ENCODE data around the gene WDR83. TPM values are rescaled to one million over a fixed set of nuclear protein-coding genes. Genes with fewer than 3 reads are reported as not detected.

WDR83 gene
- total and polyA plus RNA-seq, 2 experiments from 2014 or later, result 9.4 to 13.1 TPM

DNA sequence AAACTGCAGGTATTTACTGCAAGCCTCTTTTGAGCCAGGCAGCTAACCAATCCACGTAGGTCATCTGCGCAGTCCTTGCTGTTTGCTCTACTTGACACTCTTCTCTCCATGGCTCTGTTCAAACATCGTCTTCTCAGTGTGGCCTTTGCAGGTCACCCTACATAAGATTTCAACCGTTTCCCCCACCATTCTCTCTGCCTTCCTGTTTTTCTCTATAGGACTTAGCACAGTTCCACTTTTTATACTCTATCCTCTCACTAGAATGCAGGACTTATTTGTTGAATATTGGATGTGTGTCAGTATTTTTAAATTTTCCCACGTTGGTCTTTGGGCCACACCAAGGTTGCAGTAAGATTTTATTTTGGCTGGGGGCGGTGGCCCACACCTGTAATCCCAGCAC is 31.5 kb downstream of the WDR83 start:
- no peak overlapping the region for H3K27ac ChIP-seq
- peaks cover 7% of the 10 kb centered on the region; the same call in 1 of the 2 replicates for H3K4me1 ChIP-seq (ENCODE audit: insufficient read depth)
- 70 to 72% methylated on average over 6 of the region's 6 CpGs for WGBS, 2 experiments (ENCODE audit: low coverage in 1 of 2, low lambda C conversion rate in 2 of 2, missing lambda C conversion rate in 2 of 2)
- no peak for TF ChIP-seq EZH2 (IDR thresholded peaks at IDR 0.05; ENCODE audit: insufficient read depth, poor library complexity, severe bottlenecking)
- no peak for TF ChIP-seq EZH2phosphoT487 (IDR thresholded peaks at IDR 0.05; ENCODE audit: insufficient read depth, low read depth)
- H3K4me3 ChIP-seq, result no peak overlapping the region
- in situ Hi-C loops (cut with MboI), result no loop called here
- no peak for DNase-seq
- no peaks in the 10 kb centered on the region for H3K27me3 ChIP-seq (replicated peaks; ENCODE audit: insufficient read depth)
- no peaks in the 10 kb centered on the region for H3K9me3 ChIP-seq (ENCODE audit: low read depth)
- H3F3A ChIP-seq (ENCODE audit: insufficient read depth), result peaks cover 24% of the 10 kb centered on the region; the same call in 1 of the 2 replicates
- no peaks in the 10 kb centered on the region for H3K9me2 ChIP-seq (ENCODE audit: insufficient read depth)
- no peak overlapping the region for H2AFZ ChIP-seq
- peaks cover 7% of the 10 kb centered on the region; the same call in 1 of the 2 replicates for H3K36me3 ChIP-seq (ENCODE audit: low read depth)
- no peak overlapping the region for H3K9ac ChIP-seq
- no peaks in the 10 kb centered on the region for H4K20me1 ChIP-seq (ENCODE audit: insufficient read depth)
- H3K4me2 ChIP-seq (ENCODE audit: unreplicated experiment), result no peak overlapping the region
- H3K79me2 ChIP-seq (ENCODE audit: insufficient read depth), result peaks cover 7% of the 10 kb centered on the region

DNA sequence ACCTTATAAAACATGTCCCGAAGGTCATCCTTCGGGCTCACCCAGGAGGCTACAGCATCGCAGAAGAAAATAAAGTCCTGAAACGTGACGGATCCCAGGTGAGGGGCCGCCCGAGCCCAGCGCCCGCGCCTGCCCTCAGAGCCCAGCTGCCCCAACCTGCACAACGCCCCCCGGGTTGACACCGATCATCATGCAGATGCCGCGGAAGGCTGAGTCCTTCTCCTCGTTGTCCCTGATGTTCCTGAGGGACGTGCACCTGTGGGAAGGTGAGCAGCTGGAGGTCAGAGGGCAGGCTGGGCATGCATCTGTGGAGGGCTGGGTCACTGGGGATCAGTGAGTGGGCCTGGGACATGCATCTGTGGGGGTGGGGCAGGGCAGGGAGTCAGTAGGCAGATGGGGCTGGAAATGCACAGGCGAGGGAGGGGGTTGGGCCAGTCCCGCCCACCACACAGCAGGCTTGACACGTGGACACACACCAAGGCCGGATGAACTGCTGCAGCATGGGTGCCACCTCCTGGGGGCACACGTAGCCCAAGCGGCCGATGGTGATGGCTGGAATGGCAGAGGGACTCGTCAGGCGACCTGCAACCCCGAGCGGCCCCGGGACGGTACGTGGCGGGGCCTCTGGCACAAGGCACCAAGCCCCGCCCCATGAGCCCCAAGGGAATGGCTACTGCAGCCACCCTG is 35.1 kb downstream of the WDR83 start:
- no peak overlapping the region for H3K4me3 ChIP-seq
- H3K27me3 ChIP-seq (replicated peaks; ENCODE audit: insufficient read depth), result no peaks in the 10 kb centered on the region
- in situ Hi-C loops (cut with MboI), result no loop called here
- peaks cover 27% of the 10 kb centered on the region; the same call in 1 of the 2 replicates for H3K36me3 ChIP-seq (ENCODE audit: low read depth)
- H3K27ac ChIP-seq, result no peak overlapping the region
- H3K4me1 ChIP-seq (ENCODE audit: insufficient read depth), result no peaks in the 10 kb centered on the region
- TF ChIP-seq EZH2phosphoT487 (IDR thresholded peaks at IDR 0.05; ENCODE audit: insufficient read depth, low read depth) (no peak), EZH2 (IDR thresholded peaks at IDR 0.05; ENCODE audit: insufficient read depth, poor library complexity, severe bottlenecking) (no peak)
- WGBS, 2 experiments (ENCODE audit: low coverage in 1 of 2, low lambda C conversion rate in 2 of 2, missing lambda C conversion rate in 2 of 2), result 92 to 95% methylated on average over 20 to 33 of the region's 33 CpGs
- H3K9me3 ChIP-seq (ENCODE audit: low read depth), result no peaks in the 10 kb centered on the region
- H4K20me1 ChIP-seq (ENCODE audit: insufficient read depth), result no peaks in the 10 kb centered on the region
- no peak overlapping the region for H3K9ac ChIP-seq
- H3K4me2 ChIP-seq (ENCODE audit: unreplicated experiment), result no peak overlapping the region
- DNase-seq, result no peak
- no peaks in the 10 kb centered on the region for H3K9me2 ChIP-seq (ENCODE audit: insufficient read depth)
- H2AFZ ChIP-seq, result no peak overlapping the region
- no peaks in the 10 kb centered on the region for H3K79me2 ChIP-seq (ENCODE audit: insufficient read depth)
- peaks cover 21% of the 10 kb centered on the region; the same call in 1 of the 2 replicates for H3F3A ChIP-seq (ENCODE audit: insufficient read depth)

DNA sequence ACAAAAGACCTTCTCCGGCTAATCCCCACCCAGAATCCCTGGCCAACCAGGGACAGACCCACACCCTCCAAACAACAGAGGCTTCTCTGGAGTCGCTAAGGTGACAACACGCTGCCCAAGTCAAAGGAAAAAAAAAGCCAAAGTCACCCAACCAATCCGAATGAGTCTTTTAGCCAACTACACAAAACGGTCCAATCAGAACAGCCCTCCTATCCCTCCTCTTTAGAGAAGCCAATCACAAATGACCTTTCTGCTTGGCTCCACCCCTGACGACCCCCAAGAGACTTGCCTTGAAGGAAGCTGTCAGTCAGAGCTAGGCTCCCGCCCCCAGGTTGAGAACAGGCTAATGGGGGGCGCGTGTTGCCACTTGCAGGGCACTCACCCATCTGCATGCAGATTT is 36.4 kb downstream of the WDR83 start:
- H3K4me2 ChIP-seq (ENCODE audit: unreplicated experiment), result no peak overlapping the region
- in situ Hi-C loops (cut with MboI), result no loop called here
- no peak for TF ChIP-seq EZH2 (IDR thresholded peaks at IDR 0.05; ENCODE audit: insufficient read depth, poor library complexity, severe bottlenecking)
- TF ChIP-seq EZH2phosphoT487 (IDR thresholded peaks at IDR 0.05; ENCODE audit: insufficient read depth, low read depth), result no peak
- no peaks in the 10 kb centered on the region for H3K79me2 ChIP-seq (ENCODE audit: insufficient read depth)
- H3K27ac ChIP-seq, result no peak overlapping the region
- H4K20me1 ChIP-seq (ENCODE audit: insufficient read depth), result no peaks in the 10 kb centered on the region
- no peak overlapping the region for H3K9ac ChIP-seq
- 59 to 65% methylated on average over 9 of the region's 9 CpGs for WGBS, 2 experiments (ENCODE audit: low coverage in 1 of 2, low lambda C conversion rate in 2 of 2, missing lambda C conversion rate in 2 of 2)
- peak; percentile 58 for DNase-seq
- H3F3A ChIP-seq (ENCODE audit: insufficient read depth), result peaks cover 18% of the 10 kb centered on the region; the same call in 1 of the 2 replicates
- no peak overlapping the region for H3K4me3 ChIP-seq
- H3K4me1 ChIP-seq (ENCODE audit: insufficient read depth), result no peaks in the 10 kb centered on the region
- H3K36me3 ChIP-seq (ENCODE audit: low read depth), result peaks cover 36% of the 10 kb centered on the region
- no peak overlapping the region for H2AFZ ChIP-seq
- no peaks in the 10 kb centered on the region for H3K27me3 ChIP-seq (replicated peaks; ENCODE audit: insufficient read depth)
- no peaks in the 10 kb centered on the region for H3K9me2 ChIP-seq (ENCODE audit: insufficient read depth)
- no peaks in the 10 kb centered on the region for H3K9me3 ChIP-seq (ENCODE audit: low read depth)

DNA sequence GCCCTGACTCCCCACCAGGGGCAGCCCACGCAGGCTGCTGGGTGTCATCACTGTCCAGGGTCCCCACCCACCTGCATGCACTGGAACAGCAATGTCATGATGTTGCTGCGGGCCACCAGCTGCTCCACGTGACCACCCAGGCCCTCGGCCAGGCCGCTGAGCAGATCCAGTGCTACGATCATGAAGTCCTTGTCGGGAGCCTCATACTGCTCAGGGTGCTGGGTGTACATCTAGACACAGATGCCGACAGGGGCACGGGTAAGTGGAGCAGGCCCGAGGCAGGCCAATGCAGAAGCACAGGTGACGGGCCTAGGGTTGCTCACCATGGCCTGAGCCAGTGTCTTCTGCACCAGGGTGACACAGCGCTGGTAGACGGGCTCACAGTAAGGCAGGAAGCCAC is 38.6 kb downstream of the WDR83 start:
- H4K20me1 ChIP-seq (ENCODE audit: insufficient read depth), result no peaks in the 10 kb centered on the region
- no peak overlapping the region for H3K4me2 ChIP-seq (ENCODE audit: unreplicated experiment)
- H3K79me2 ChIP-seq (ENCODE audit: insufficient read depth), result peaks cover 12% of the 10 kb centered on the region; the same call in 1 of the 2 replicates
- in situ Hi-C loops (cut with MboI), result no loop called here
- no peak overlapping the region for H3K4me3 ChIP-seq
- H3K9me3 ChIP-seq (ENCODE audit: low read depth), result no peaks in the 10 kb centered on the region
- H2AFZ ChIP-seq, result no peak overlapping the region
- no peak overlapping the region for H3K27ac ChIP-seq
- 83 to 90% methylated on average over 13 of the region's 13 CpGs for WGBS, 2 experiments (ENCODE audit: low coverage in 1 of 2, low lambda C conversion rate in 2 of 2, missing lambda C conversion rate in 2 of 2)
- no peaks in the 10 kb centered on the region for H3K27me3 ChIP-seq (replicated peaks; ENCODE audit: insufficient read depth)
- TF ChIP-seq EZH2 (IDR thresholded peaks at IDR 0.05; ENCODE audit: insufficient read depth, poor library complexity, severe bottlenecking), result no peak
- no peak for TF ChIP-seq EZH2phosphoT487 (IDR thresholded peaks at IDR 0.05; ENCODE audit: insufficient read depth, low read depth)
- H3K4me1 ChIP-seq (ENCODE audit: insufficient read depth), result no peaks in the 10 kb centered on the region
- no peaks in the 10 kb centered on the region for H3F3A ChIP-seq (ENCODE audit: insufficient read depth)
- peaks cover 53% of the 10 kb centered on the region for H3K36me3 ChIP-seq (ENCODE audit: low read depth)
- no peak for DNase-seq
- no peak overlapping the region for H3K9ac ChIP-seq
- no peaks in the 10 kb centered on the region for H3K9me2 ChIP-seq (ENCODE audit: insufficient read depth)
